Activated T-cell treated with anti-CD3 and anti-CD28 coated beads, Interleukin-2, amount 50 U/mL, for 4 hours (primary cell): ENCODE results near the gene PLA2G1B. TPM values are rescaled to one million over a fixed set of nuclear protein-coding genes. Genes with fewer than 3 reads are reported as not detected.

Source experiments
- ATAC-seq, 2 donors: fragments of 200-7000 bp; cut with Tn5 transposase; one replicate each; pipeline ENCODE4 v1.10.0; 2021
- DNase-seq: peaks from one replicate; pipeline ENCODE4 v3.0.0-alpha.2; 2020
- H3K27me3 Mint-ChIP-seq: one replicate; pipeline ENCODE4 v1.8.0; 2021; ENCODE audit warnings: low read depth, mixed read lengths
- H3K36me3 Mint-ChIP-seq: one replicate; pipeline ENCODE4 v1.8.0; 2022; ENCODE audit warnings: mixed read lengths; ENCODE audit not compliant: insufficient read depth
- H3K4me1 Mint-ChIP-seq: one replicate; pipeline ENCODE4 v1.8.0; 2021; ENCODE audit warnings: low read depth, mixed read lengths
- H3K4me3 Mint-ChIP-seq: one replicate; pipeline ENCODE4 v1.8.0; 2021; ENCODE audit warnings: mild to moderate bottlenecking, moderate library complexity, mixed read lengths
- H3K9me3 Mint-ChIP-seq: one replicate; pipeline ENCODE4 v1.8.0; 2021; ENCODE audit warnings: mixed read lengths
- total RNA-seq, 3 donors: library from RNA; stranded (reverse); gene quantifications; one replicate each; pipeline ENCODE4 v1.2.1, GENCODE V29; 2021

Gene PLA2G1B
- 1 to 10 TPM in 2 of 3 donors, under 1 TPM in 1; 0.79 to 1.3 (median 1.1) TPM for total RNA-seq

GRCh38 chr12:120327593-120327992, at the start of gene PLA2G1B:
TSS of gene PLA2G1B (minus strand) at chr12:120327779. CDS start at chr12:120327753, 26 bp downstream.
- Mint-ChIP-seq H3K36me3 (no peaks in the 10 kb centered on the region), H3K27me3 (peaks cover 2% of the 10 kb centered on the region)

GRCh38 chr12:120376934-120377572, 49.5 kb upstream of the PLA2G1B start:
- Mint-ChIP-seq H3K4me1 (no peaks in the 10 kb centered on the region), H3K27me3 (peaks cover 61% of the 10 kb centered on the region), H3K36me3 (no peaks in the 10 kb centered on the region), H3K4me3 (no peak overlapping the region), H3K9me3 (no peaks in the 10 kb centered on the region)
- ATAC-seq = no peak
- DNase-seq = no peak

More at GRCh38 chr12:120327593-120327992, at the start of gene PLA2G1B:
- Mint-ChIP-seq H3K4me3 (no peak within 1 kb of the TSS), H3K4me1 (peaks cover 4% of the 10 kb centered on the region), H3K9me3 (no peaks in the 10 kb centered on the region)
- no peak for ATAC-seq
- no peak for DNase-seq

GRCh38 chr12:120376416-120376815, 48.8 kb upstream of the PLA2G1B start:
- no peaks in the 10 kb centered on the region for H3K9me3 Mint-ChIP-seq

GRCh38 chr12:120376009-120376408, 48.4 kb upstream of the PLA2G1B start:
- Mint-ChIP-seq H3K9me3 (no peaks in the 10 kb centered on the region), H3K36me3 (no peaks in the 10 kb centered on the region), H3K4me1 (no peaks in the 10 kb centered on the region), H3K4me3 (no peak overlapping the region), H3K27me3 (peaks cover 63% of the 10 kb centered on the region)
- DNase-seq (no peak), ATAC-seq (no peak)

More at GRCh38 chr12:120376416-120376815, 48.8 kb upstream of the PLA2G1B start:
- peaks cover 61% of the 10 kb centered on the region for H3K27me3 Mint-ChIP-seq
- no peak for DNase-seq
- no peaks in the 10 kb centered on the region for H3K36me3 Mint-ChIP-seq
- H3K4me1 Mint-ChIP-seq = no peaks in the 10 kb centered on the region
- no peak overlapping the region for H3K4me3 Mint-ChIP-seq
- no peak for ATAC-seq

GRCh38 chr12:120373683-120374082, 46.1 kb upstream of the PLA2G1B start:
- H3K36me3 Mint-ChIP-seq = no peaks in the 10 kb centered on the region
- H3K27me3 Mint-ChIP-seq = peaks cover 76% of the 10 kb centered on the region
- H3K4me1 Mint-ChIP-seq = peaks cover 12% of the 10 kb centered on the region
- DNase-seq = no peak
- H3K9me3 Mint-ChIP-seq = no peaks in the 10 kb centered on the region
- no peak overlapping the region for H3K4me3 Mint-ChIP-seq
- no peak for ATAC-seq

GRCh38 chr12:120370343-120371243, 43.0 kb upstream of the PLA2G1B start:
- H3K27me3 Mint-ChIP-seq = peaks cover 79% of the 10 kb centered on the region
- ATAC-seq = no peak

GRCh38 chr12:120369603-120370342, 42.2 kb upstream of the PLA2G1B start:
- Mint-ChIP-seq H3K36me3 (no peaks in the 10 kb centered on the region), H3K4me3 (peak overlapping the region; percentile 61), H3K9me3 (no peaks in the 10 kb centered on the region), H3K4me1 (peaks cover 19% of the 10 kb centered on the region), H3K27me3 (peaks cover 78% of the 10 kb centered on the region)
- DNase-seq (no peak), ATAC-seq (no peak)

More at GRCh38 chr12:120370343-120371243, 43.0 kb upstream of the PLA2G1B start:
- H3K9me3 Mint-ChIP-seq = no peaks in the 10 kb centered on the region
- H3K36me3 Mint-ChIP-seq = no peaks in the 10 kb centered on the region
- H3K4me3 Mint-ChIP-seq = peak overlapping the region; percentile 61
- no peak for DNase-seq
- H3K4me1 Mint-ChIP-seq = peaks cover 19% of the 10 kb centered on the region

- peak; percentile 36 to 54 for ATAC-seq
Observed at GRCh38 chr12:120368789-120369602, 41.4 kb upstream of the PLA2G1B start, which contains the start of gene MSI1. TSS of gene MSI1 (minus strand) at chr12:120369164. CDS start at chr12:120369091, 73 bp downstream.

GRCh38 chr12:120367924-120368788, 40.6 kb upstream of the PLA2G1B start:
- peak; percentile 62 to 69 for ATAC-seq
- peaks cover 19% of the 10 kb centered on the region for H3K4me1 Mint-ChIP-seq
- H3K4me3 Mint-ChIP-seq = peak overlapping the region; percentile 58
- H3K9me3 Mint-ChIP-seq = no peaks in the 10 kb centered on the region
- DNase-seq = no peak
- H3K36me3 Mint-ChIP-seq = no peaks in the 10 kb centered on the region
- H3K27me3 Mint-ChIP-seq = peaks cover 80% of the 10 kb centered on the region

More at GRCh38 chr12:120368789-120369602, 41.4 kb upstream of the PLA2G1B start, which contains the start of gene MSI1:
- H3K4me1 Mint-ChIP-seq = peaks cover 19% of the 10 kb centered on the region
- no peaks in the 10 kb centered on the region for H3K36me3 Mint-ChIP-seq
- DNase-seq = no peak
- peak within 1 kb of the TSS; percentile 61 for H3K4me3 Mint-ChIP-seq
- peaks cover 77% of the 10 kb centered on the region for H3K27me3 Mint-ChIP-seq
- no peaks in the 10 kb centered on the region for H3K9me3 Mint-ChIP-seq

- Mint-ChIP-seq H3K36me3 (no peaks in the 10 kb centered on the region), H3K4me1 (peaks cover 19% of the 10 kb centered on the region), H3K4me3 (peak overlapping the region; percentile 58), H3K9me3 (no peaks in the 10 kb centered on the region), H3K27me3 (peaks cover 80% of the 10 kb centered on the region)
- DNase-seq (no peak), ATAC-seq (no peak)
Observed at GRCh38 chr12:120367233-120367923, 39.8 kb upstream of the PLA2G1B start.

- Mint-ChIP-seq H3K27me3 (peaks cover 80% of the 10 kb centered on the region), H3K4me1 (peaks cover 19% of the 10 kb centered on the region), H3K36me3 (no peaks in the 10 kb centered on the region), H3K9me3 (no peaks in the 10 kb centered on the region), H3K4me3 (no peak overlapping the region)
- DNase-seq = no peak
- ATAC-seq = no peak
Observed at GRCh38 chr12:120366845-120367232, 39.3 kb upstream of the PLA2G1B start.

GRCh38 chr12:120366341-120366705, 38.7 kb upstream of the PLA2G1B start:
- ATAC-seq = no peak
- Mint-ChIP-seq H3K4me3 (no peak overlapping the region), H3K36me3 (no peaks in the 10 kb centered on the region), H3K27me3 (peaks cover 75% of the 10 kb centered on the region), H3K9me3 (no peaks in the 10 kb centered on the region), H3K4me1 (peaks cover 19% of the 10 kb centered on the region)
- DNase-seq = no peak
